Liver (tissue), 3 donors: ENCODE measurements around the gene MED15.

ENCODE experiments used
- ATF3 ChIP-seq: IDR thresholded peaks from 2 replicates; pipeline ENCODE4 v1.6.1; 2016; ENCODE audit warnings: antibody characterized with exemption
- CTCF ChIP-seq: fragments of 150-350 bp; IDR thresholded peaks from 2 replicates; pipeline ENCODE4 v1.5.1; 2017; ENCODE audit warnings: improper control_type of control experiment, low read depth, low read length; ENCODE audit not compliant: missing input control
- GABPA ChIP-seq, 2 donors: IDR thresholded peaks in 1 of 2; conservative IDR thresholded peaks in 1 of 2; 2 replicates each; pipeline ENCODE4 v1.6.1; 2016; ENCODE audit warnings: antibody characterized with exemption in 2 of 2, mild to moderate bottlenecking in 1 of 2, moderate library complexity in 1 of 2
- HNF4G ChIP-seq: IDR thresholded peaks from 2 replicates; pipeline ENCODE4 v1.6.1; 2016; ENCODE audit warnings: antibody characterized with exemption
- REST ChIP-seq: IDR thresholded peaks from 2 replicates; pipeline ENCODE4 v1.6.1; 2016; ENCODE audit warnings: antibody characterized with exemption, mild to moderate bottlenecking
- TAF1 ChIP-seq: conservative IDR thresholded peaks from 2 replicates; pipeline ENCODE4 v1.6.1; 2016; ENCODE audit warnings: antibody characterized with exemption, mild to moderate bottlenecking
- TF ChIP-seq, protein P1 (sequence below): IDR thresholded peaks from 2 replicates; pipeline ENCODE4 v1.6.1; 2016; ENCODE audit warnings: antibody characterized with exemption
- donor health status: healthy.
- donor health status: healthy.

DNA sequence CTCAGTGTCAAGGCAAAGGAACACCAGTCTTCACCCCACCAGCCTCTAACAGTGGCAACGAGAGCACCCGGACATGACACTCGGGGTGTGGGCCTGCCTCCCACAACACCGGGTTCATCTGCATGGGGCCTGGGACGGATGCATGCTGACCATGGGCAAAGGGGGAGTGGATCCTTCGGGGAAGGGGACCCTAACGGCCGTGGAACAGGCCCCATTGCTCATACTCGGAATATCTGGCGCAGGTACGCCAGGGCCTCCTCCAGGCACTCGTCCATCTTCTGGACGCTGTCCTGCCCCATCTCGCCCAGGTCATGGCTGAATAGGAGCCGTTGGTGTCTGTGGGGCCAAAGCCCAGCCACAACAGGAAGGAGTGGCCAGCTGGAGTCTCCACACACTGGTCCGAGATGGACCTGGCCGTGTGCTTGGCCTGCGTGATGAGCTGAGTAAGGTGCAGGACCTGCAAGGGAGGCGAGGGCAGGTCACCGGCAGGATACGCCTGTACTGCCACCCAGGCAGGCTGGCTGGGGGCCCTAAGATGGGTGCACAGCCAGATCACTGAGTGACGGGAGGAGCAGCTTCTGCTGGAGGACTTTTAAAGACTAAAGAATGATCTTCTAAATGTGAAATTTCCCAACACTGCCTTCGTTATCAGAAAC lies 96.8 kb downstream of the MED15 start:
- TF ChIP-seq GABPA (IDR thresholded peaks at IDR 0.05 in 1 of 2, conservative IDR thresholded peaks at IDR 0.05 in 1 of 2) (no peak), HNF4G (no peak), REST (no peak), CTCF (no peak), ATF3 (no peak), TAF1 (no peak)
- TF ChIP-seq, protein P1, sequence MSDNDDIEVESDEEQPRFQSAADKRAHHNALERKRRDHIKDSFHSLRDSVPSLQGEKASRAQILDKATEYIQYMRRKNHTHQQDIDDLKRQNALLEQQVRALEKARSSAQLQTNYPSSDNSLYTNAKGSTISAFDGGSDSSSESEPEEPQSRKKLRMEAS, result no peak
